Adrenal gland (tissue), 5 donors: ENCODE measurements around the gene PAK5.

Source experiments
- CTCF ChIP-seq, 6 experiments: fragments of 450-650 bp in 4 of 6; fragments of 200-600 bp in 2 of 6; sonication (generic) in 1 of 6; IDR thresholded peaks; 1 replicate in 5 of 6; 2 replicates in 1 of 6; pipeline versions ENCODE4 v1.5.1 to v1.8.0; 2016 to 2021; ENCODE audit warnings: antibody characterized with exemption in 6 of 6, mild to moderate bottlenecking in 2 of 6, moderate library complexity in 1 of 6
- POLR2A ChIP-seq, 2 donors: fragments of 450-650 bp; IDR thresholded peaks; one replicate each; pipeline ENCODE4 v1.6.1; 2017; ENCODE audit warnings: antibody characterized with exemption in 2 of 2, mild to moderate bottlenecking in 2 of 2, moderate library complexity in 1 of 2
- donor health status: DM: no; HTN: no; CAD: no.

GRCh38 chr20:9595763-9596162 is 243.1 kb downstream of the PAK5 start:
- no peak for TF ChIP-seq POLR2A (IDR thresholded peaks at IDR 0.05)
- TF ChIP-seq CTCF (IDR thresholded peaks at IDR 0.05), result no peak
